GM18520 (cell line): Measurements from ENCODE around the gene SPINK8.
"Not testable (repeated sequence)": the region's sequence is repeated elsewhere in the genome, so short reads cannot be mapped to it uniquely, and the experiment has no call there.

ENCODE experiments used
- ATAC-seq: cut with Tn5 transposase; IDR thresholded peaks from one replicate; pipeline ENCODE4 v1.9.1; 2021; ENCODE audit not compliant: unreplicated experiment

The SPINK8 gene

DNA sequence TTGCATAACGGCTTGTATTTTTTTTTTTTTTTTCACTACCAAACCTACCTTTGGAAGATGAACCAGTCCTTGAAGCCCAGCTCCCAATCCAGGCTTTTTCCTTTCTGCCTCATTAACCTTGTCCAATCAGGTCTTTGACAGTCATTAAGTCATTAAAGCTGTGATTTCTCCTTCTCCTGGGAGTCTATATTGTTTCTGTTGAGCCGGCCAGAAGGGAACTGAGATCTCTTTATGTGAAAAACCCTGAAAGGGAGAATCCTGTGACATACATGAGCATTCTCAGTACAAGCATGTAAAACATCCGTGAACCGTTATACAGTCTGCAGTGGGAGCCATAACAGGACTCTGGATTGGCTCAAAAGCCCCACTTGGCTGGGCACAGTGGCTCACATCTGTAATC is 52.6 kb downstream of the SPINK8 start:
- ATAC-seq = no peak

DNA sequence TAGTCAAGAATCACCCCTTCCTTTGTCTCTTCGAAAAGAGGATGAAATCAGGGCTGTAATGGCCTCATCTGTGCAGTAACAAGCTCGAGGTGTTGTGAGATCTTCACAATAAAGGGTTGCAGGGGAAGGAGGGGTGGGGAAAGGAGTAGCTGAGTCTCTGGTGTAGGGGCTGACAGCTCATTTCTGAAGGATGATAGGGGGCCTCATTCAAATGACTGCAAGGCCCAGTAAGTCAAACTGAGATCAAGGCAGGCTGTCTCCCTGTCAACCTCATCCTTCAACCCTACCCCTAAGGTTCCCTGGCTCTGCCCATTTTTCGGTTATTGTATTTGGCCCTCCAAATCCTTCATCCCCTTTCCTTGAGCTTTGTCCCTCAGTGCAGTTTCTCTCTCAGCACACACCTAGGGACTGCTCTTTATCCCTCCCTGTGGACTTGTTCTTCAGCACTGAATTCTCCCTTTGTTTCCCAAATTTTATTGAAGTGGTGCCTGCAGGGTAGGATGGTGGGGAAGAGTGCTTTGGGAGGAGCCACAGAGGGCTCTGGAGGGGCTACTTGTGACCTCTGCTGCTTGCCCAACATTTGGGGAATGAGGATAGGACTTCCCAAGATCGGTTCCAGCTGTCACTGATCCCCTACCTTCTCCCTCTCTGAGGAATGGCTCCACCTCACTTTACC is 54.4 kb downstream of the SPINK8 start:
- ATAC-seq = no peak

DNA sequence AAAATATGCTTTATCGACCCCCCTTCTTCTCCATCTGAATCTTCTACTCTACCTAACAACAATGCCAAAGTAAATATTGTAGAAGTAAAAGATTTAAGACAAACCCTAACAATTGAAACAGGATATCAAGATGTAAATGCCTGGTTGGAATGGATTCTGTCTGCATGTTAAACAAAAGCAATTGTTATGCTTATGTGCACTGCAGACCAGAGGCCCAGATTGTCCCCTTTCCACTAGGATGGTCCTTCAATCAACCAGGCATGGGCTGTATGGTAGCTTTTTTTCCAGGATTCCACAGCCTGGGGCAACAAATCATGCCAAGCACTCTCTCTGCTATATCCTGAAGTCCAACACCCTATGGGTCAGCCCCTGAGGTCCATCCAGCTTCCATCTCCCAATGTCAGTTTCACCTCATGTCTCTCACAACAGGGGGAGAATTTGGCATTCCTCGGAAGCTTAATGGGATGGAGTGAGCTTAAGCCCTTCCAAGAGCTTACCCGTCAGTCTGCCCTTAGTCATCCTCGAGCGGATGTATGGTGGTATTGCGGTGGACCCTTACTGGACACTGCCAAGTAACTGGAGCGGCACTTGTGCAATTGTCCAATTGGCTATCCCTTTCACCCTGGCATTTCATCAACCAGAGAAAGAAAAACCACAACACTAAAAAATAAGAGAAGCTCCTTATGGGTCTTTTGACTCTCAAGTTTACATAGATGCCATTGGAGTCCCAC is 56.4 kb downstream of the SPINK8 start:
- no peak for ATAC-seq

DNA sequence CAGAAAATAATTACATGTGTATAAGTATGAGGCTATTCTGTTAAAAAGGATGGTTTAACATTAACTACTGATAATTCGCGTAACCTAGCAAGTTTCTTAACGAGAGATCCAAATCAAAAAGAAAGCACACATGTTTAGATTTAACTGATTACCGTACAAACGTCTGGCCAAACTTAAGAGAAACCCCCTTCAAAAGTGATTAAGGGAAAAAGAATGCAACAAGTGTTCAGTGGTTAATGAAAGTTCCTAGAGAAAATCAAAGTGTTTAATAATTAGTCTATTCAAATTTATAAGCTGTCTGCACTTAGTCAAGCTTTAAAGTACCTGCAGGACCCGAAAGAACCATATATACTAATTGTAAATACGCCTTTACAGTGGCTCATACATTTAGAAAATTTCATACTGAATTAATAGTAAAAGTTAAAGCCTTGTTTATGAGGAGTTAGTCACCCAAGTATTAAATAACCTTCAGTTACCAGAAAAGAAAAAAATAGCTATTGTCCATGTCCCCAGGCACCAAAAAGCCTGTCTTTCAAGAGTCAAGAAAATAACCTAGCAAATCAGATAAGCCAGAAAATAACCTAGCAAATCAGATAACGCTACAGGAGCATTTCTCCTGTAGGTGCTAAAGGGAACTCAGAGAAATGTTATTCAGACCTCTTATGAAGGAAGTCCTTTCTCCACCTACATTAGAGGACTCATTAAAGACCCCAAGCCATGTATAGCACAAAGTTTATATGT is 58.0 kb downstream of the SPINK8 start:
- ATAC-seq = no peak

DNA sequence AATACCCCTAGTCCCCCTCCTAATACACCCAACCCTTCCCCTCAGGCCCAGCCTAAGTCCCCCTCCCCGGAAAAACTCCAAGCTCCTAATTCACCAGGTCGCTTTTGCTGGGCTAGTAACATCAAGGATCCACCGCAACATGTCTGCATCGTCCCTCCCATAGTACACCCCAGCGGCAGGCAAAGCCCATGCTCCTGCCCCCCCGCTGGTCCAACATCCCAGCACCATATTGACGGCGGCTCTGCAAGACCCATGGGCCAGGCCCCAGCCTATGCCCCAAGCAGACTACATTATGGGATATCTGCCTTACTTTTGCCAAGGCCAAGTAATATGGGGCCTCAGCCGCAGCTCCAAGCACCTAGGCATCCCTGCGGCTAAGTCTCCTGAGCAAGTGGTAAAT is 59.0 kb downstream of the SPINK8 start:
- ATAC-seq = no peak

DNA sequence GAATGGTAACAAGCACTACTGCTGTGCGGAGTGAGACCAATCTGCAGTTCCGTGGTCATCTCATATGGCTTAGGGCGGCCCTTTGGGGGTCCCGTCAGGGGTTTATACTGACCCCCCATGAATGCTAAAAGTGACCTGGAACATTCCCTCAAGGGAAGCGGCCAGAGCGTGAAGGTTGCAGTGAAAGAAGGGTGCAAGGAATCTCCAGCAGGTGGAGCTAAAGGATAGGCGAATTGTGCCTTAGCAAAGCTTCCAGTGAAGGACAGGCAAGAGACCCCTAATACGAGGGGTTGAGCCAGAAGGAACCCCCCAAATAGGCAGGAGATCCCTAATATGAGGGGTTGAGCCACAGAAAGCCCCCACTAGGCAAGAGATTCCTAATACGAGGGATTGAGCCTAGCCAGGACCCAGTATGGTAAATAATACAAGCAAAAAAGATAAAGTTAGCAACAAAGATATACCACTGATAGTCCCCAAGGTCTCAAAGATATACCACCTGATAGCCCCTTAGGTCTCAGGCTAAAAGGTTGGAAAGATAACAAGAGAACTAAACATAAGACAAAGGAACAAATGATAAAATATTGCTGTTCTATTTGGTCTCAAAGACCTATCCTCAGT is 59.8 kb downstream of the SPINK8 start:
- no peak for ATAC-seq

DNA sequence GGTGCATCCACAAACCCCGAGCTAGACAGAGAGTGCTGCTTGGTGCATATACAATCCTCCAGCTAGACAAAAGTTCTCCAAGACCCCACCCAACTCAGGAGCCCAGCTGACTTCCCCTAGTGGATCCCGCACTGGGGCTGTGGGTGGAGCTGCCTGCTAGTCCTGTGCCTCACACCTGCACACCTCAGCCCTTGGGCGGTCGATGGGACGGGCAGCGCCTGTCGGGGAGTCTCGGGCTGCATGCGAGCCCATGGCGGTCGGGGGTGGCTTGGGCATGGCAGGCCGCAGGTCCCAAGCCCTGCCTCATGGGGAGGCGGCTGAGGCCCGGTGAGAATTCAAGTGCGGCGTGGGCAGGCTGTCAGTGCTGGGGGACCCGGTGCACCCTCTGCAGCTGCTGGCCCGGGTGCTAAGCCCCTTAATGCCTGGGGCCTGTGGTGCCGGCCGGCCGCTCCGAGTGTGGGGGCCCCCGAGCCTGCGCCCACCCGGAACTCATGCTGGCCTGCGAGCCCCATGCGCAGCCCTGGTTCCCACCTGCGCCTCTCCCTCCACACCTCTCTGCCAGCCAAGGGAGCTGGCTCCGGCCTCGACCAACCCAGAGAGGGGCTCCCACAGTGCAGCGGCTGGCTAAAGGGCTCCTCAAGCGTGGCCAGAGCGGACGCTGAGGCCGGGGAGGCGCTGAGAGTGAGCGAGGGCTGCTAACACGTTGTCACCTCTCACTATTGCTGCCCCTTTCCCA is 61.5 kb downstream of the SPINK8 start:
- no peak for ATAC-seq

DNA sequence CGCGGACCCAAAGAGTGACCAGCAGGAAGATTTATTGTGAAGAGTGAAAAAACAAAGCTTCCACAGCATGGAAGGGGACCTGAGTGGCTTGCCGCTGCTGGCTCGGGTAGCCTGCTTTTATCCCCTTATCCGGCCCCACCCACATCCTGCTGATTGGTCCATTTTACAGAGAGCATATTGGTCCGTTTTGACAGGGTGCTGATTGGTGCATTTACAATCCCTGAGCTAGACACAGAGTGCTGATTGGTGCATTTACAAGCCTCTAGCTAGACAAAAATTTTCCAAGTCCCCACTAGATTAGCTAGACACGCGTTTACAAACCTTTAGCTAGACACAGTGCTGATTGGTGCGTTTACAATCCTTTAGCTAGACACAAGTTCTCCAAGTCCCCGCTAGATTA is 62.2 kb downstream of the SPINK8 start:
- not testable (repeated sequence) for ATAC-seq

DNA sequence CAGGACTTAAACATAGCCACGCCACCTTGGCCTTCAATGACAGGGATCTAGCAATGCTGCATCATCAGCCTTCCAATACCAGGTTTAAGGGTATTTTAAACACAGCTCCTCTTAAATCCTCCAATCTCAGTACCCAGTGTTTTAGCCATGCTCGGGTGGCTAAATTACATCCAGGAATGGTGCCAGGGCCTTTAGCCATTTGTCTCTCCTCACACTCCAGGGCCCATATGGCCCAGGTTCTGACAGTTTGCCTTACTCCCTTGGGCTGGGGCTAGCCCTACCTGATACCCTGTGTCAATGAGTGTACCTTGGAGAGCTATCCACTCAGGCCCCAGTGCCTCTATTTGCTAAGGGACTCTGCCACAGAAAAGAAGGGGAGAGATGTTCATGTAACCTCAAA is 63.2 kb downstream of the SPINK8 start:
- ATAC-seq = no peak

DNA sequence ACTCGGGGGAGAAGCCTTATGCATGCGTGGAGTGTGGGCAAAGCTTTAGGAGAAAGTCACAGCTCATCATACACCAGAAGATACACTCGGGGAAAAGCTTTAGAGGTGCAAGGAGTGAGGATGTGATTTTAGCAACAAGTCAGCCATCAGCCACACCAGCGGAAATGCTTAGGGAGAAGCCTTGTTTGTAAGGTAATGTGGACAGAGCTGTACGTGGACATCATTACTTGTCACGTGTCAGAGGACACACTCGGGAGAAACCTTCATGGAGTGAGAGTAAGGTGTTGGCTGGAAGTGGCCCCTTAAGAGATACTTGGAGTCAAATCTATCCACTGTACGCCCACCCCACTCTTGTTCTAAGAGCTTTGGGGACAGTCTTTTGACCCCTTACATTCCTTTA is 63.9 kb downstream of the SPINK8 start:
- ATAC-seq = no peak

DNA sequence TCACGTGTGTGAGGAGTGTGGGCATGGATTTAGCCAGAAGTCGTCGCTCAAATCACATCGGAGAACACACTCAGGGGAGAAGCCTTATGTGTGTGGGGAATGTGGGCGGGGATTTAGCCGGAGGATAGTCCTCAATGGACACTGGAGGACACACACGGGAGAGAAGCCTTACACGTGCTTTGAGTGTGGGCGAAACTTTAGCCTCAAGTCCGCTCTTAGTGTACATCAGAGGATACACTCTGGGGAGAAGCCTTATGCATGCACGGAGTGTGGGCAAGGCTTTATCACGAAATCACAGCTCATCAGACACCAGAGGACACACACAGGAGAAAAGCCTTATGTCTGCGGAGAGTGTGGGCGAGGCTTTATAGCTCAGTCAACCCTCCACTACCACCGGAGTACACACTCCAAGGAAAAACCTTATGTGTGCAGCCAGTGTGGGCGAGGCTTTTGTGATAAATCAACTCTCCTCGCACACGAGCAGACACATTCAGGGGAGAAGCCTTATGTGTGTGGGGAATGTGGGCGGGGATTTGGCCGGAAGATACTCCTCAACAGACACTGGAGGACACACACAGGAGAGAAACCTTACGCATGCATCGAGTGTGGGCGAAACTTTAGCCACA is 64.4 kb downstream of the SPINK8 start:
- no peak for ATAC-seq

DNA sequence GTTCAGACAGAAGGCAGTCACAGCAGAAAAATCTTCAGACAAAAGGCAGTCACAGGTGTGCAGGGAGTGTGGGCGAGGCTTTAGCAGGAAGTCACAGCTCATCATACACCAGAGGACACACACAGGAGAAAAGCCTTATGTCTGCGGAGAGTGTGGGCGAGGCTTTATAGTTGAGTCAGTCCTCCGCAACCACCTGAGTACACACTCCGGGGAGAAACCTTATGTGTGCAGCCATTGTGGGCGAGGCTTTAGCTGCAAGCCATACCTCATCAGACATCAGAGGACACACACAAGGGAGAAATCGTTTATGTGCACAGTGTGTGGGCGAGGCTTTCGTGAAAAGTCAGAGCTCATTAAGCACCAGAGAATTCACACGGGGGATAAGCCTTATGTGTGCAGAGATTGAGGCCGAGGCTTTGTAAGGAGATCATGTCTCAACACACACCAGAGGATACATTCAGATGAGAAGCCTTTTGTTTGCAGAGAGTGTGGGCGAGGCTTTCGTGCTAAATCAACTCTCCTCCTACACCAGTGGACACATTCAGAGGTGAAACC is 65.0 kb downstream of the SPINK8 start:
- ATAC-seq = no peak

DNA sequence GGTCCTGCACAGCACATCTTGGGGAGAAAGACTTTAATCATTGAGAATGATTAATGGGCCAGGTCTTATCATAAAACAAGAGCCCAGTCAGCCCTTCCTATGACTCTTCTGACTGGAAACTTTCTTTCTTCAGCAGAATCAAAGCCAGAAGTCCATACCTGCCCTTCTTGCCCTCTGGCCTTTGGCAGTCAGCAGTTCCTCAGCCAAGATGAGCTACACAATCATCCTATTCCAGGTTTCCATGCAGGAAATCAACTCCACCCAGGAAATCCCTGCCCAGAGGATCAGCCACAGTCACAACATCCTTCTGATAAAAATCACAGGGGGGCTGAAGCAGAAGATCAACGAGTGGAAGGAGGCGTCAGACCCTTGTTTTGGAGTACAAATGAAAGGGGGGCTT is 65.7 kb downstream of the SPINK8 start:
- no peak for ATAC-seq

DNA sequence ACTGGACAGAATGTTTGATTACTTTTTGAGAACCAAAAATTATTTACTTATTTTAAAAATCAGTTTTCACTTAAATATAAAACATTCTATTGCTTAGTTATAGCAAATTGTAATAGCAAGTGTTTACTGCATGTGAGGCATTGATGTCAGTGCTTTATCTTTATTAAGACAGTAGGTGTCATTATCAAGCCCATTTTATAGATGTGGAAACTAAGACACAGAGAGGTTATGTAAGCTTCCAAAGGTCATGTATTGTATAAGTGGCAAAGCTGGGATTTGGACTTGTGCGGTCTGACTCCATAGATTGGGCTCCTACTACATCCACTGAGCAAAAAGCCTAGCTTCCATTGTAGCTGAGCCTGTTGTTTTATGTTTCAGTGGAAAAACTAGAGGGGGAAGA is 74.9 kb downstream of the SPINK8 start:
- no peak for ATAC-seq
